Smooth muscle cell (in vitro differentiated cells): ENCODE measurements around the gene FRS2. TPM values are rescaled to one million over a fixed set of nuclear protein-coding genes. Genes with fewer than 3 reads are reported as not detected.

Experiments
- DNase-seq: peaks from one replicate; lab custom pipeline; 2025; ENCODE audit not compliant: unreplicated experiment; lab: John Stamatoyannopoulos, UW
- H2AFZ ChIP-seq: fragments of 200-600 bp; sonication (generic); 2 replicates; pipeline ENCODE4 v1.6.0; 2016; ENCODE audit warnings: antibody characterized with exemption, low read depth, mild to moderate bottlenecking
- H3F3A ChIP-seq: fragments of 200-600 bp; sonication (generic); 2 replicates; pipeline ENCODE4 v1.6.0; 2017; ENCODE audit warnings: antibody characterized with exemption, low read depth
- H3K27ac ChIP-seq: fragments of 200-600 bp; sonication (generic); 2 replicates; pipeline ENCODE4 v1.5.1; 2016; ENCODE audit warnings: low read depth, mild to moderate bottlenecking
- H3K27me3 ChIP-seq: fragments of 200-600 bp; sonication (generic); 2 replicates; pipeline ENCODE4 v1.6.1; 2016; ENCODE audit warnings: low read depth, mild to moderate bottlenecking
- H3K36me3 ChIP-seq: fragments of 200-600 bp; sonication (generic); 2 replicates; pipeline ENCODE4 v1.5.1; 2016; ENCODE audit warnings: low read depth
- H3K4me1 ChIP-seq: fragments of 200-600 bp; sonication (generic); 2 replicates; pipeline ENCODE4 v1.5.1; 2016; ENCODE audit warnings: low read depth
- H3K4me2 ChIP-seq: fragments of 200-600 bp; sonication (generic); 2 replicates; pipeline ENCODE4 v1.6.0; 2016; ENCODE audit warnings: mild to moderate bottlenecking
- H3K4me3 ChIP-seq: fragments of 200-600 bp; sonication (generic); 2 replicates; pipeline ENCODE4 v1.5.1; 2016; ENCODE audit warnings: mild to moderate bottlenecking
- H3K79me2 ChIP-seq: fragments of 200-600 bp; sonication (generic); 2 replicates; pipeline ENCODE4 v1.6.0; 2016; ENCODE audit warnings: low read depth, mild to moderate bottlenecking
- H3K9ac ChIP-seq: fragments of 200-600 bp; sonication (generic); 2 replicates; pipeline ENCODE4 v1.6.0; 2016; ENCODE audit warnings: low read depth
- H3K9me3 ChIP-seq: fragments of 200-600 bp; sonication (generic); replicated peaks from 2 replicates; pipeline ENCODE4 v1.5.1; 2016; ENCODE audit warnings: low read depth
- H4K20me1 ChIP-seq: fragments of 200-600 bp; sonication (generic); 2 replicates; pipeline ENCODE4 v1.6.0; 2016; ENCODE audit warnings: low read depth
- WGBS: methylation state at CpG from one replicate; pipeline ENCODE4 v1.1.7; 2016; ENCODE audit warnings: low lambda C conversion rate; 5-methylcytosine and 5-hydroxymethylcytosine counted together
- polyA plus RNA-seq: library from polyadenylated mRNA; unstranded; fragments of >200 nt; fragmentation: Nextera tagmentation; extraction: Ambion mirVana; gene quantifications from 2 replicates; pipeline ENCODE4 v1.2.1, GENCODE V29; 2016
- total RNA-seq: library from RNA; depleted of rRNA; stranded (reverse); fragments of >200 nt; gene quantifications from 2 replicates; pipeline ENCODE4 v1.2.3, GENCODE V29; 2014
- TF ChIP-seq, protein P1 (sequence below): fragments of 200-600 bp; sonication (generic); IDR thresholded peaks from 2 replicates; pipeline ENCODE4 v1.5.1; 2017; ENCODE audit warnings: borderline replicate concordance, mild to moderate bottlenecking, antibody characterized with exemption; ENCODE audit not compliant: insufficient read depth, poor library complexity, severe bottlenecking

Gene FRS2
- total and polyA plus RNA-seq, 2 experiments from 2014 or later = 23.8 to 90.2 TPM

DNA sequence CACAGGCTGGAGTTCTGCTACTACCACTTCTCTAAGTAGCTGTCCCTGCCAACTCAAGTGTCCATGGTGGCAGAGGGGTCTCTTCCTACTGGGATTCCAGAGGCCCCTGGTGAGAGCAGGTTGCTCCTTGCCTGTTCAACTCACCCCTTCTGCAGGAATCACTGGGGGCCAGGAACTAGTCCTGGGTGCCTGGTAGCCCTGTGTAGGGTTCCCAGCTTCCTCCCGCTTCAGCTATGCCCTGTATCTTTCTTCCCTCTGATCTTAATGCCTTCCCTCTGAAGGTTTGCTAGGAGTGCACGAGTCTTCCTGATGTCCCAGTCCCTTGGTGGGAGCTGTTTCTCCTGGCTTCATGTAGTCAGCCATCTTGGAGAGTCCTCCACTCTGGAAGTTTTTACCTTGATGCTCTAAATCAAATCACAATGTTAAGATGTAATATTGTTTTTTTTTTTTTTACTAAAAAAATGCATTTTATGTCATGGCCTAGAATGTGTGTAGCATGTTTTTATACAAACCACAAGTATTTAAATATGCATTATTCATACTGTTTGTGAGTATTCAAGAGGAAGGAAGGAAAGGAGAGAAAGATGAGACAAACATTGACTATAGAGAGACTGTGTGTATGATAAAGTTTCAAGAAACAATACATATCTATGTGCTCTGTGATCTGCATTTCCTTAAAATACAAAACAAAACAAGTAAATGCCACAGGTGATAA lies 54.7 kb downstream of the FRS2 start:
- Histone ChIP-seq H3K27ac (peak overlapping the region; percentile 88), H3K36me3 (no peaks in the 10 kb centered on the region), H3K79me2 (peaks cover 92% of the 10 kb centered on the region), H4K20me1 (peaks cover 25% of the 10 kb centered on the region), H3K9me3 (no peaks in the 10 kb centered on the region), H3K4me3 (no peak overlapping the region), H3K4me1 (peaks cover 21% of the 10 kb centered on the region), H3K4me2 (peak overlapping the region; percentile 54), H3K27me3 (no peaks in the 10 kb centered on the region), H3F3A (peaks cover 19% of the 10 kb centered on the region), H3K9ac (no peak overlapping the region), H2AFZ (no peak overlapping the region)
- 81% methylated on average over 2 of the region's 2 CpGs for WGBS
- TF ChIP-seq, protein P1, sequence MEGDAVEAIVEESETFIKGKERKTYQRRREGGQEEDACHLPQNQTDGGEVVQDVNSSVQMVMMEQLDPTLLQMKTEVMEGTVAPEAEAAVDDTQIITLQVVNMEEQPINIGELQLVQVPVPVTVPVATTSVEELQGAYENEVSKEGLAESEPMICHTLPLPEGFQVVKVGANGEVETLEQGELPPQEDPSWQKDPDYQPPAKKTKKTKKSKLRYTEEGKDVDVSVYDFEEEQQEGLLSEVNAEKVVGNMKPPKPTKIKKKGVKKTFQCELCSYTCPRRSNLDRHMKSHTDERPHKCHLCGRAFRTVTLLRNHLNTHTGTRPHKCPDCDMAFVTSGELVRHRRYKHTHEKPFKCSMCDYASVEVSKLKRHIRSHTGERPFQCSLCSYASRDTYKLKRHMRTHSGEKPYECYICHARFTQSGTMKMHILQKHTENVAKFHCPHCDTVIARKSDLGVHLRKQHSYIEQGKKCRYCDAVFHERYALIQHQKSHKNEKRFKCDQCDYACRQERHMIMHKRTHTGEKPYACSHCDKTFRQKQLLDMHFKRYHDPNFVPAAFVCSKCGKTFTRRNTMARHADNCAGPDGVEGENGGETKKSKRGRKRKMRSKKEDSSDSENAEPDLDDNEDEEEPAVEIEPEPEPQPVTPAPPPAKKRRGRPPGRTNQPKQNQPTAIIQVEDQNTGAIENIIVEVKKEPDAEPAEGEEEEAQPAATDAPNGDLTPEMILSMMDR = no peak
- DNase-seq = no peak

DNA sequence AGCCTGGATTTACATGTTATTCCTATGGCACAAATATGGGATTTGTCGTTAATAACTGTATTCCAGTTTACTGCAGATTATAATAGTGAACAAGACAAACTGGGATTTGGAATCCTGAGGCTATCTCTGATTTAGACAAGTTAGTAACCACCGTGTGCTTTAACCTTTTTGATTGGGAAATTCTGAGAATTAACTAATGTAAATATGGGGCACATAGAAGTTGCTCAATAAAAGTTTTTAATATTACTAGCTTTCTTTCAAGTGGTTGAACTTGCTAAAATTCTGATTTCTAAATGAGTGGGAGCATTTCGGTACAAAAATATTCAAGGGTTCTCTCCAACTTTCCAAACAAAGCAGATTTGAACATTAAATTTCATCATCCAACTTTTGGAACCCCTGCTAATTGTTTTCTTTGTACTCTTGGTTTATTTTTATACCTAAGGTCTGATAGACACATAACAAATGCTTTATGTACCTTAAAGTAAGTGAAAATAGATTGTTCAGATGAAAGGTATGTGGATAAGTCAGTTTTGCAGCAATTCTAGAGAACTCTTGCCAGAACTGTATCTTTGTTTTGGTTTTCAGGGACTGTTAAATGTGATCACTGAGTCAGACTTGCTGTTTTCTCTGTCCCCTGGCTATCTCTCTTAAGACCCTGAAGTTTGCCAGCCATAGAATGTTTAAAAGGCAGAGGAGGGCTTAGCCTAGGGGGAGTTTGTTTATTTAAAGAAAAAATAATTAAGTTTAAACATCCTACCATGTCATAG lies 57.5 kb downstream of the FRS2 start:
- peaks cover 15% of the 10 kb centered on the region for H4K20me1 ChIP-seq
- H3K4me1 ChIP-seq = peaks cover 21% of the 10 kb centered on the region
- H3K79me2 ChIP-seq = peaks cover 92% of the 10 kb centered on the region
- H3K27me3 ChIP-seq = no peaks in the 10 kb centered on the region
- TF ChIP-seq, protein P1 = no peak
- peaks cover 24% of the 10 kb centered on the region for H3F3A ChIP-seq
- H3K4me3 ChIP-seq = no peak overlapping the region
- H3K27ac ChIP-seq = peak overlapping the region; percentile 88
- DNase-seq = no peak
- H3K36me3 ChIP-seq = no peaks in the 10 kb centered on the region
- WGBS = 46% methylated on average over 3 of the region's 3 CpGs
- H2AFZ ChIP-seq = no peak overlapping the region
- H3K9me3 ChIP-seq = no peaks in the 10 kb centered on the region
- H3K9ac ChIP-seq = peak overlapping the region; percentile 45
- peak overlapping the region; percentile 65 for H3K4me2 ChIP-seq

DNA sequence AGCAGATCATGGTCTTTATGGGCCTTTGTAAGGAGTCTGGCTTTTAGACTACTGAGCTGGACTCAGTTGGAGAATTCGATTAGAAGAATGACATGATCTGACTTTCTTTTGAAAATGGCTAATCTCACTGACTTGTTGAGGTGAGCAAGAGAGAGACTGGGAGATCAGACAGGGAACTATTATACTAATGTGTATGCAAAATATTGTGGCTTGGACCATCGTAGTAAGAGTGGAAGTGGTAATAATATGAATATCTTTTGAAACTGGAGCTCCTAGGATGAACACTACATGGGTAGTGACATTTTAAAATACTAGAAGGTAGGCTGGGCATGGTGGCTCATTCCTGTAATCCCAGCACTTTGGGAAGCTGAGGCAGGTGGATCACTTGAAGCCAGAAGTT lies 58.8 kb downstream of the FRS2 start:
- Histone ChIP-seq H3K4me1 (peaks cover 26% of the 10 kb centered on the region), H3K36me3 (no peaks in the 10 kb centered on the region), H4K20me1 (peaks cover 15% of the 10 kb centered on the region), H2AFZ (no peak overlapping the region), H3K27me3 (no peaks in the 10 kb centered on the region), H3K9me3 (no peaks in the 10 kb centered on the region), H3K79me2 (peaks cover 85% of the 10 kb centered on the region), H3K4me3 (no peak overlapping the region), H3K9ac (peak overlapping the region; percentile 45), H3K27ac (peak overlapping the region; percentile 88), H3K4me2 (peak overlapping the region; percentile 65), H3F3A (peaks cover 35% of the 10 kb centered on the region)
- 86% methylated on average over 2 of the region's 2 CpGs for WGBS
- DNase-seq = no peak
- TF ChIP-seq, protein P1 = no peak
